ENCODE results near the gene SLC15A1. TPM values are rescaled to one million over a fixed set of nuclear protein-coding genes. Genes with fewer than 3 reads are reported as not detected.

The SLC15A1 gene
- total and polyA plus RNA-seq, 7 experiments from 2014 or later: not detected

GRCh38 chr13:98749501-98749900 is 3.0 kb downstream of the SLC15A1 start:
- Mint-ChIP-seq H3K4me1 (peaks cover 0 to 10% (median 0%) of the 10 kb centered on the region in 7 donors), H3K36me3 (peaks cover 0 to 8% (median 4%) of the 10 kb centered on the region in 5 donors), H3K4me3 (no peak overlapping the region), H3K27ac (no peak overlapping the region), H3K27me3 (peaks cover 38 to 63% (median 47%) of the 10 kb centered on the region in 5 donors), H3K9me3 (peaks cover 0 to 22% (median 9%) of the 10 kb centered on the region in 11 donors)
- intact Hi-C loops (cut with micrococcal nuclease): no loop called here
- DNase-seq: no peak
- ATAC-seq: no peak
- Histone ChIP-seq H3K9me3 (ENCODE audit: control insufficient read depth in 2 of 3, low read length in 3 of 3) (no peaks in the 10 kb centered on the region), H3K27ac (ENCODE audit: low read depth, low read length) (no peak overlapping the region), H3K4me1 (ENCODE audit: control insufficient read depth in 2 of 2, insufficient read depth in 2 of 2, low read length in 2 of 2) (no peaks in the 10 kb centered on the region), H3K4me3 (ENCODE audit: low read length) (no peak overlapping the region), H3K27me3 (ENCODE audit: control insufficient read depth in 2 of 2, insufficient read depth in 2 of 2, low read length in 2 of 2) (peaks cover 0 to 7% of the 10 kb centered on the region in 2 donors), H3K36me3 (ENCODE audit: control insufficient read depth in 2 of 3, insufficient read depth in 3 of 3, low read length in 3 of 3) (no peaks in the 10 kb centered on the region)
- CTCF ChIA-PET: interaction anchor here (0.5 kb wide), 1 partner anchor 1165 kb away, joined by 3 read pairs; no protein-coding TSS in a partner anchor
- POLR2A ChIA-PET: no interaction called here

DNA sequence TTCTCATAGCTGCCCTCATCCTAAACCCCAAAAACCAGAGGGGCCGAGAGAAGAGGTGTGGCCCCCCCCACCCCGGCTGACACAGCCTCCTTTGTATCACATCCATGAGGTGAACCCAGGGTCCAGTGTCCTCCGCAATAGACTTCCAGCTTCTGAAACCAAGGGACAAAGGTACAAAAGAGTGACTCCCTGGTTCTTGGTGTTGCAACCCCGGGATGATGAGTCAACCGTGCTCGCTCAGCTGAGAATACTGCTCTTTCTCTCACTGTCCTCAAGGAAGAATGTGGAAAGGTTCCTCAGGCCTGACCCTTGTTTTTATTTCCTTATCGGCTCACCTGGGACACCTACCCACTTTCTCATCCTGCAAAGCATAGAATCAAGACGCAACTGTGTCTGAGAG is 5.5 kb downstream of the SLC15A1 start:
- H3K27ac ChIP-seq (ENCODE audit: low read depth, low read length): no peak overlapping the region
- CTCF ChIA-PET: no interaction called here
- intact Hi-C loops (cut with micrococcal nuclease): no loop called here
- H3K27me3 ChIP-seq (ENCODE audit: control insufficient read depth in 2 of 2, insufficient read depth in 2 of 2, low read length in 2 of 2): peaks cover 0 to 6% of the 10 kb centered on the region in 2 donors
- H3K27ac Mint-ChIP-seq: no peak overlapping the region
- H3K4me1 ChIP-seq (ENCODE audit: control insufficient read depth in 2 of 2, insufficient read depth in 2 of 2, low read length in 2 of 2): no peaks in the 10 kb centered on the region
- no peak for DNase-seq
- no peaks in the 10 kb centered on the region for H3K9me3 ChIP-seq (ENCODE audit: control insufficient read depth in 2 of 3, low read length in 3 of 3)
- POLR2A ChIA-PET: no interaction called here
- no peaks in the 10 kb centered on the region for H3K36me3 ChIP-seq (ENCODE audit: control insufficient read depth in 2 of 3, insufficient read depth in 3 of 3, low read length in 3 of 3)
- no peak overlapping the region for H3K4me3 Mint-ChIP-seq
- no peak for ATAC-seq
- H3K36me3 Mint-ChIP-seq: peaks cover 0 to 4% (median 0%) of the 10 kb centered on the region in 5 donors
- H3K4me3 ChIP-seq (ENCODE audit: low read length): no peak overlapping the region
- H3K4me1 Mint-ChIP-seq: peaks cover 0 to 3% (median 0%) of the 10 kb centered on the region in 7 donors
- peaks cover 0 to 4% (median 0%) of the 10 kb centered on the region in 11 donors for H3K9me3 Mint-ChIP-seq
- peaks cover 18 to 43% (median 29%) of the 10 kb centered on the region in 5 donors for H3K27me3 Mint-ChIP-seq

GRCh38 chr13:98743377-98743776 is 9.1 kb downstream of the SLC15A1 start:
- Mint-ChIP-seq H3K27me3 (peaks cover 0 to 17% (median 4%) of the 10 kb centered on the region in 5 donors), H3K4me3 (no peak overlapping the region), H3K36me3 (no peaks in the 10 kb centered on the region), H3K9me3 (peaks cover 0 to 16% (median 7%) of the 10 kb centered on the region in 11 donors), H3K4me1 (no peaks in the 10 kb centered on the region), H3K27ac (no peak overlapping the region)
- no peak for ATAC-seq
- H3K36me3 ChIP-seq (ENCODE audit: control insufficient read depth in 2 of 3, insufficient read depth in 3 of 3, low read length in 3 of 3): no peaks in the 10 kb centered on the region
- intact Hi-C loops (cut with micrococcal nuclease): no loop called here
- peaks cover 0 to 9% (median 0%) of the 10 kb centered on the region in 3 experiments for H3K9me3 ChIP-seq (ENCODE audit: control insufficient read depth in 2 of 3, low read length in 3 of 3)
- ChIA-PET POLR2A (no interaction called here), CTCF (no interaction called here)
- no peak overlapping the region for H3K4me3 ChIP-seq (ENCODE audit: low read length)
- DNase-seq: no peak
- H3K4me1 ChIP-seq (ENCODE audit: control insufficient read depth in 2 of 2, insufficient read depth in 2 of 2, low read length in 2 of 2): no peaks in the 10 kb centered on the region
- no peaks in the 10 kb centered on the region for H3K27me3 ChIP-seq (ENCODE audit: control insufficient read depth in 2 of 2, insufficient read depth in 2 of 2, low read length in 2 of 2)
- H3K27ac ChIP-seq (ENCODE audit: low read depth, low read length): no peak overlapping the region

GRCh38 chr13:98742961-98743360 is 9.5 kb downstream of the SLC15A1 start:
- Histone ChIP-seq H3K4me1 (ENCODE audit: control insufficient read depth in 2 of 2, insufficient read depth in 2 of 2, low read length in 2 of 2) (no peaks in the 10 kb centered on the region), H3K4me3 (ENCODE audit: low read length) (no peak overlapping the region), H3K27me3 (ENCODE audit: control insufficient read depth in 2 of 2, insufficient read depth in 2 of 2, low read length in 2 of 2) (no peaks in the 10 kb centered on the region), H3K9me3 (ENCODE audit: control insufficient read depth in 2 of 3, low read length in 3 of 3) (peaks cover 0 to 13% (median 0%) of the 10 kb centered on the region in 3 experiments), H3K27ac (ENCODE audit: low read depth, low read length) (no peak overlapping the region), H3K36me3 (ENCODE audit: control insufficient read depth in 2 of 3, insufficient read depth in 3 of 3, low read length in 3 of 3) (no peaks in the 10 kb centered on the region)
- ATAC-seq (no peak), DNase-seq (no peak)
- Mint-ChIP-seq H3K27me3 (peaks cover 0 to 17% (median 3%) of the 10 kb centered on the region in 5 donors), H3K4me1 (no peaks in the 10 kb centered on the region), H3K27ac (no peak overlapping the region), H3K4me3 (no peak overlapping the region), H3K9me3 (peaks cover under 1 to 21% (median 7%) of the 10 kb centered on the region in 11 donors), H3K36me3 (peaks cover 0 to 2% (median under 1%) of the 10 kb centered on the region in 5 donors)
- intact Hi-C loops (cut with micrococcal nuclease): no loop called here
- POLR2A ChIA-PET: no interaction called here
- CTCF ChIA-PET: no interaction called here

DNA sequence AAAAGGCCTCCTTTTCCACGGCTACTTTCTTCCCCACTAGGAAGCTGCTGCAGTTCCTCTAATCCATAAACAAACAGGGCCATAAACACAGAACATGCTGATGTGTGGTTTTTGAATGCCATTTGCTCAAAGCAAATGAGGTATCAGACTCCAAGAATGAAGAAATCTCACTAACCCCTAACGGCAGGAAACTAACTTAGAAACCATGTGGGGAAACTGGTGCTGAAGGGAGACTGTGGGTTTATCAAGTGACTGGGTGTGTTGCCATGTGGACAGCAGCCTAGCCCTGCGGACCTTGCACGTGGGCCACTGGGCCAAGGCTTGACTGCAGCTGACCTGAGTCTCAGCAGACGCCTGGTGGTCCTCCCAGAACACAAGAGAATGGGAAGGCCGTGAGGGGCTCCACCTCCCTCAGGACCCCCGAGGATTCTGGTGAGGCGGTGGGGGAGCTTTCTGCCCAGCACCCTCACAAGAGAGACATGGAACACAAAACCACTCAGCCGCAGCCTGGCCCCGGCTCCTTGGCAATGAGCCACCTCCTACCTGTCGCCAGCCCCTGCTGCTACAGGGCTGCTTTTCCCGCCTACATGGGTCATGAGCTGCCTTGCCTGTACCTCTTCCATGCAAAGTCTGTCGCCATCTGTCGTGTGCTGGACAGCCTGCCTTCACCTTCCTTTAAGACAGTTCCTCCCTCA is 10.6 kb downstream of the SLC15A1 start:
- Mint-ChIP-seq H3K4me3 (no peak overlapping the region), H3K4me1 (no peaks in the 10 kb centered on the region), H3K27ac (peak overlapping the region in 1 of 9 donors; percentile 29), H3K27me3 (peaks cover 0 to 12% (median 2%) of the 10 kb centered on the region in 5 donors), H3K9me3 (peaks cover 7 to 31% (median 11%) of the 10 kb centered on the region in 11 donors), H3K36me3 (peaks cover 0 to 7% (median 4%) of the 10 kb centered on the region in 5 donors)
- ChIA-PET CTCF (no interaction called here), POLR2A (no interaction called here)
- no peaks in the 10 kb centered on the region for H3K27me3 ChIP-seq (ENCODE audit: control insufficient read depth in 2 of 2, insufficient read depth in 2 of 2, low read length in 2 of 2)
- peaks cover 0 to 13% (median 0%) of the 10 kb centered on the region in 3 experiments for H3K9me3 ChIP-seq (ENCODE audit: control insufficient read depth in 2 of 3, low read length in 3 of 3)
- H3K4me3 ChIP-seq (ENCODE audit: low read length): no peak overlapping the region
- DNase-seq (no peak), ATAC-seq (no peak)
- H3K36me3 ChIP-seq (ENCODE audit: control insufficient read depth in 2 of 3, insufficient read depth in 3 of 3, low read length in 3 of 3): no peaks in the 10 kb centered on the region
- intact Hi-C loops (cut with micrococcal nuclease): no loop called here
- H3K4me1 ChIP-seq (ENCODE audit: control insufficient read depth in 2 of 2, insufficient read depth in 2 of 2, low read length in 2 of 2): no peaks in the 10 kb centered on the region
- H3K27ac ChIP-seq (ENCODE audit: low read depth, low read length): no peak overlapping the region

- peaks cover 7 to 31% (median 9%) of the 10 kb centered on the region in 11 donors for H3K9me3 Mint-ChIP-seq
- Histone ChIP-seq H3K27me3 (ENCODE audit: control insufficient read depth in 2 of 2, insufficient read depth in 2 of 2, low read length in 2 of 2) (no peaks in the 10 kb centered on the region), H3K4me1 (ENCODE audit: control insufficient read depth in 2 of 2, insufficient read depth in 2 of 2, low read length in 2 of 2) (no peaks in the 10 kb centered on the region), H3K36me3 (ENCODE audit: control insufficient read depth in 2 of 3, insufficient read depth in 3 of 3, low read length in 3 of 3) (no peaks in the 10 kb centered on the region), H3K27ac (ENCODE audit: low read depth, low read length) (no peak overlapping the region), H3K9me3 (ENCODE audit: control insufficient read depth in 2 of 3, low read length in 3 of 3) (peaks cover 0 to 13% (median 0%) of the 10 kb centered on the region in 3 experiments), H3K4me3 (ENCODE audit: low read length) (no peak overlapping the region)
- no peaks in the 10 kb centered on the region for H3K4me1 Mint-ChIP-seq
- H3K4me3 Mint-ChIP-seq: no peak overlapping the region
- peak overlapping the region in 1 of 9 donors; percentile 41 for H3K27ac Mint-ChIP-seq
- CTCF ChIA-PET: no interaction called here
- DNase-seq (no peak), ATAC-seq (no peak)
- POLR2A ChIA-PET: no interaction called here
- H3K27me3 Mint-ChIP-seq: peaks cover 0 to 12% (median 2%) of the 10 kb centered on the region in 5 donors
- intact Hi-C loops (cut with micrococcal nuclease): no loop called here
- peaks cover 0 to 7% (median 4%) of the 10 kb centered on the region in 5 donors for H3K36me3 Mint-ChIP-seq
These were observed 12.3 kb downstream of the SLC15A1 start for GRCh38 chr13:98740131-98740530.

DNA sequence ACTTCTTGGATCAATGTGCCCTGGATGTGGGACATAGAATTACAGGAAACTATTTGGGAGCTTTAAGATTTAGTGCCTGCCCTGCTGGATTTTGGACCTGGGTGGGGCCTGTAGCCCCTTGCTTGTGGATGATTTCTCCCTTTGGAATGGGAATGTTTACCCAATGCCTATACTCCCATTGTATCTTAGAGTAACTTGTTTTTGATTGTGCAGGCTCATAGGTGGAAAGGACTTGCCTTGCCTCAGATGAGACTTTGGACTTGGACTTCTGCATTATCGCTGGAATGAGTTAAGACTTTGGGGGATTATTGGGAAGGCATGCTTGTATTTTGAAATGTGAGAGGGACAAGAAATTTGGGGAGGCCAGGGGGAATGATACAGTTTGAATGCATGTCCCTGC is 13.5 kb downstream of the SLC15A1 start:
- ChIA-PET CTCF (no interaction called here), POLR2A (no interaction called here)
- ATAC-seq (no peak), DNase-seq (no peak)
- intact Hi-C loops (cut with micrococcal nuclease): no loop called here
- peaks cover 0 to 7% (median 4%) of the 10 kb centered on the region in 5 donors for H3K36me3 Mint-ChIP-seq
- H3K27ac ChIP-seq (ENCODE audit: low read depth, low read length): no peak overlapping the region
- no peaks in the 10 kb centered on the region for H3K4me1 Mint-ChIP-seq
- peaks cover 7 to 31% (median 13%) of the 10 kb centered on the region in 11 donors for H3K9me3 Mint-ChIP-seq
- no peaks in the 10 kb centered on the region for H3K4me1 ChIP-seq (ENCODE audit: control insufficient read depth in 2 of 2, insufficient read depth in 2 of 2, low read length in 2 of 2)
- no peak overlapping the region for H3K4me3 ChIP-seq (ENCODE audit: low read length)
- peaks cover 0 to 17% (median 2%) of the 10 kb centered on the region in 5 donors for H3K27me3 Mint-ChIP-seq
- peaks cover 0 to 13% (median 0%) of the 10 kb centered on the region in 3 experiments for H3K9me3 ChIP-seq (ENCODE audit: control insufficient read depth in 2 of 3, low read length in 3 of 3)
- H3K36me3 ChIP-seq (ENCODE audit: control insufficient read depth in 2 of 3, insufficient read depth in 3 of 3, low read length in 3 of 3): no peaks in the 10 kb centered on the region
- no peak overlapping the region for H3K27ac Mint-ChIP-seq
- H3K27me3 ChIP-seq (ENCODE audit: control insufficient read depth in 2 of 2, insufficient read depth in 2 of 2, low read length in 2 of 2): no peaks in the 10 kb centered on the region
- no peak overlapping the region for H3K4me3 Mint-ChIP-seq

Measured in naive thymus-derived CD4-positive, alpha-beta T cell (primary cell).